SU-DHL-6 (cell line): Measurements from ENCODE around the gene AMZ1.
A peak's percentile ranks its signal among the peaks of the same experiment; 100 is the strongest.
"Not testable (repeated sequence)": the region's sequence is repeated elsewhere in the genome, so short reads cannot be mapped to it uniquely, and the experiment has no call there.

Experiments
- H2AFZ ChIP-seq: fragments of 200-600 bp; sonication (generic); 2 replicates; pipeline ENCODE4 v1.6.1; 2014; ENCODE audit warnings: low read depth, mild to moderate bottlenecking, moderate library complexity, mixed read lengths, antibody characterized with exemption, low read length; ENCODE audit not compliant: severe bottlenecking
- H3F3A ChIP-seq: fragments of 200-600 bp; shearing (Covaris generic); 2 replicates; pipeline ENCODE4 v1.6.0; 2016; ENCODE audit warnings: antibody characterized with exemption, mild to moderate bottlenecking; ENCODE audit not compliant: insufficient read depth
- H3K27ac ChIP-seq: fragments of 200-600 bp; sonication (generic); 2 replicates; pipeline ENCODE4 v1.5.1; 2016; ENCODE audit warnings: low read depth, mild to moderate bottlenecking, low read length, moderate library complexity, mixed read lengths
- H3K27me3 ChIP-seq: fragments of 200-600 bp; sonication (generic), shearing (Covaris generic); 2 replicates; pipeline ENCODE4 v1.6.0; 2014; ENCODE audit warnings: mild to moderate bottlenecking, low read length
- H3K36me3 ChIP-seq: fragments of 200-600 bp; sonication (generic); 2 replicates; pipeline ENCODE4 v1.6.1; 2014; ENCODE audit warnings: mild to moderate bottlenecking, low read length, mixed read lengths
- H3K4me2 ChIP-seq: fragments of 300-600, 200-600 bp; shearing (Covaris generic), sonication (generic); 2 replicates; pipeline ENCODE4 v1.6.0; 2014; ENCODE audit warnings: low read length, low read depth, mild to moderate bottlenecking; ENCODE audit not compliant: poor library complexity, severe bottlenecking
- H3K4me3 ChIP-seq: fragments of 200-600 bp; sonication (generic); 2 replicates; pipeline ENCODE4 v1.5.1; 2014; ENCODE audit warnings: antibody characterized with exemption, low read length, mild to moderate bottlenecking, mixed read lengths; ENCODE audit not compliant: insufficient read depth, poor library complexity, severe bottlenecking
- H3K79me2 ChIP-seq: fragments of 200-600 bp; sonication (generic); 2 replicates; pipeline ENCODE4 v1.6.1; 2014; ENCODE audit warnings: mild to moderate bottlenecking, low read length, moderate library complexity; ENCODE audit not compliant: insufficient read depth
- H3K9ac ChIP-seq: fragments of 200-600 bp; sonication (generic); 2 replicates; pipeline ENCODE4 v1.7.0; 2014; ENCODE audit warnings: mild to moderate bottlenecking, low read length
- H3K9me2 ChIP-seq: fragments of 200-600 bp; sonication (generic); replicated peaks from 2 replicates; pipeline ENCODE4 v1.6.1; 2014; ENCODE audit warnings: low read length; ENCODE audit not compliant: insufficient read depth
- H3K9me3 ChIP-seq: fragments of 200-600 bp; sonication (generic); 2 replicates; pipeline ENCODE4 v1.6.1; 2014; ENCODE audit warnings: low read length, mixed read lengths; ENCODE audit not compliant: insufficient read depth
- H4K20me1 ChIP-seq: fragments of 200-600 bp; sonication (generic); 2 replicates; pipeline ENCODE4 v1.6.1; 2014; ENCODE audit warnings: low read depth, mild to moderate bottlenecking, antibody characterized with exemption, low read length, moderate library complexity, mixed read lengths
- CTCF ChIP-seq: fragments of 200-600 bp; sonication (generic); IDR thresholded peaks from one replicate; pipeline ENCODE4 v1.5.1; 2017; ENCODE audit warnings: antibody characterized with exemption, mild to moderate bottlenecking, low read length, moderate library complexity; ENCODE audit not compliant: insufficient read depth, poor library complexity, severe bottlenecking
- EZH2phosphoT487 ChIP-seq: fragments of 200-600 bp; sonication (generic), shearing (Covaris generic); conservative IDR thresholded peaks from 2 replicates; pipeline ENCODE4 v1.6.1; 2018; ENCODE audit warnings: mild to moderate bottlenecking, antibody characterized with exemption, low read length, moderate library complexity, mixed read lengths

Gene AMZ1

GRCh38 chr7:2668401-2668800 lies 19.6 kb upstream of the AMZ1 start:
- H3K4me3 ChIP-seq = no peak overlapping the region
- no peak overlapping the region for H3K27ac ChIP-seq
- no peaks in the 10 kb centered on the region for H3K27me3 ChIP-seq
- no peak overlapping the region for H3K4me2 ChIP-seq
- no peaks in the 10 kb centered on the region for H3K79me2 ChIP-seq
- no peak overlapping the region for H2AFZ ChIP-seq
- TF ChIP-seq EZH2phosphoT487 = no peak
- no peak for TF ChIP-seq CTCF
- H4K20me1 ChIP-seq = no peaks in the 10 kb centered on the region
- no peaks in the 10 kb centered on the region for H3K36me3 ChIP-seq
- H3F3A ChIP-seq = no peaks in the 10 kb centered on the region
- no peaks in the 10 kb centered on the region for H3K9me2 ChIP-seq
- no peaks in the 10 kb centered on the region for H3K9me3 ChIP-seq
- H3K9ac ChIP-seq = no peak overlapping the region

GRCh38 chr7:2670171-2670570 lies 17.8 kb upstream of the AMZ1 start:
- Histone ChIP-seq H3K36me3 (no peaks in the 10 kb centered on the region), H3K9me2 (no peaks in the 10 kb centered on the region), H3K9me3 (peaks cover 3% of the 10 kb centered on the region; the same call in 1 of the 2 replicates), H3K4me3 (no peak overlapping the region), H3K27me3 (no peaks in the 10 kb centered on the region), H3F3A (no peaks in the 10 kb centered on the region), H4K20me1 (no peaks in the 10 kb centered on the region), H3K4me2 (no peak overlapping the region), H2AFZ (no peak overlapping the region), H3K79me2 (no peaks in the 10 kb centered on the region), H3K27ac (no peak overlapping the region), H3K9ac (no peak overlapping the region)
- no peak for TF ChIP-seq EZH2phosphoT487
- no peak for TF ChIP-seq CTCF

GRCh38 chr7:2670720-2671391 lies 17.1 kb upstream of the AMZ1 start:
- Histone ChIP-seq H3K27ac (no peak overlapping the region), H3K9ac (no peak overlapping the region), H3K27me3 (no peaks in the 10 kb centered on the region), H4K20me1 (no peaks in the 10 kb centered on the region), H2AFZ (no peak overlapping the region), H3K4me2 (no peak overlapping the region), H3F3A (no peaks in the 10 kb centered on the region), H3K9me3 (peaks cover 3% of the 10 kb centered on the region; the same call in 1 of the 2 replicates), H3K4me3 (no peak overlapping the region), H3K9me2 (no peaks in the 10 kb centered on the region), H3K36me3 (no peaks in the 10 kb centered on the region), H3K79me2 (no peaks in the 10 kb centered on the region)
- TF ChIP-seq EZH2phosphoT487 (no peak), CTCF (peak; percentile 88)

GRCh38 chr7:2673214-2673613 lies 14.8 kb upstream of the AMZ1 start:
- not testable (repeated sequence) for H3K27me3 ChIP-seq, H3K9me2 ChIP-seq, H3F3A ChIP-seq, H4K20me1 ChIP-seq, H3K9me3 ChIP-seq, H2AFZ ChIP-seq, H3K4me2 ChIP-seq, H3K36me3 ChIP-seq, H3K79me2 ChIP-seq, H3K9ac ChIP-seq, H3K27ac ChIP-seq, H3K4me3 ChIP-seq
